ENCODE measurements around the gene AAK1. TPM values are rescaled to one million over a fixed set of nuclear protein-coding genes. Genes with fewer than 3 reads are reported as not detected.
A peak's percentile ranks its signal among the peaks of the same experiment; 100 is the strongest.

AAK1 gene
- polyA plus RNA-seq, 1 of the 3 experiments (the other 2 are of a cell fraction) = 13.4 TPM

DNA sequence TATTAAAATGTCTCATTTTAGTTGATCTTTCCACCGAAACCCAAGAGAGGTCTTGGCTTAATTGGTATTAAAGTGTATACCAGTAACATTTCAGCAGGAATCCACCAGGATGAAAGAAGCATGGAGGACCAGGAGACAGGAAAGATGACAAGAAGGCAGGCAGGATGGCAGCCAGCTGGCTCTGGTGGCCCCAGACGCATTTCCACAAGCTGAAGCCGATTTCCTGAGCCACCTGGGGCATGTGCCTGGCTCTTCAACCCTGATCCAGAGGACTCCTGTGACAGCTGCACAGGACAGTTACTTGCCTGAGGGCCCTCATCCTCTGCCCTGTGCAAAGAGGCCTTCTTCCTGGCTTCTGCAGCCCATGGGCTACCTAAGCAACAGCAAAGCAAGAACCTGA is 149.4 kb downstream of the AAK1 start:
- Histone ChIP-seq H3K4me3 (ENCODE audit: low read depth in 2 of 2, low read length in 1 of 2) (no peak overlapping the region), H3K9me2 (no peaks in the 10 kb centered on the region), H3K27ac (ENCODE audit: low read depth in 2 of 2, low read length in 1 of 2) (peak overlapping the region in 1 of 2 experiments; percentile 70; a peak in 2 of 4 replicates), H3K4me2 (no peak overlapping the region), H3K9me3 (no peaks in the 10 kb centered on the region), H2AFZ (ENCODE audit: low read depth) (no peak overlapping the region), H3K9ac (no peak overlapping the region), H3K27me3 (ENCODE audit: insufficient read depth) (no peaks in the 10 kb centered on the region), H3F3A (replicated peaks; ENCODE audit: insufficient read depth) (no peaks in the 10 kb centered on the region), H3K36me3 (replicated peaks in 1 of 2; ENCODE audit: control insufficient read depth in 1 of 2, insufficient read depth in 2 of 2, low read length in 1 of 2) (peaks cover 24 to 25% of the 10 kb centered on the region in 2 experiments), H3K4me1 (ENCODE audit: control insufficient read depth in 1 of 2, insufficient read depth in 2 of 2, low read depth in 1 of 2, low read length in 1 of 2) (peaks cover 0 to 14% of the 10 kb centered on the region in 2 experiments; a peak in 1 of 4 replicates), H3K79me2 (ENCODE audit: insufficient read depth) (no peaks in the 10 kb centered on the region), H4K20me1 (ENCODE audit: insufficient read depth) (no peaks in the 10 kb centered on the region)
- CTCF ChIA-PET = interaction anchor here (0.7 to 2.0 kb wide), 4 partner anchors 15 to 306 kb away, joined by 3 to 9 read pairs (median 4); partner anchors contain the start of gene NFU1
- no peak for TF ChIP-seq NFIC (IDR thresholded peaks at IDR 0.05; ENCODE audit: borderline replicate concordance)
- TF ChIP-seq, protein P1, sequence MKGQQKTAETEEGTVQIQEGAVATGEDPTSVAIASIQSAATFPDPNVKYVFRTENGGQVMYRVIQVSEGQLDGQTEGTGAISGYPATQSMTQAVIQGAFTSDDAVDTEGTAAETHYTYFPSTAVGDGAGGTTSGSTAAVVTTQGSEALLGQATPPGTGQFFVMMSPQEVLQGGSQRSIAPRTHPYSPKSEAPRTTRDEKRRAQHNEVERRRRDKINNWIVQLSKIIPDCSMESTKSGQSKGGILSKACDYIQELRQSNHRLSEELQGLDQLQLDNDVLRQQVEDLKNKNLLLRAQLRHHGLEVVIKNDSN (IDR thresholded peaks at IDR 0.05; ENCODE audit: borderline replicate concordance, low read depth) = no peak
- TF ChIP-seq EZH2phosphoT487 (IDR thresholded peaks at IDR 0.05; ENCODE audit: borderline replicate concordance, low read depth) = no peak
- no peak for TF ChIP-seq JUND (IDR thresholded peaks at IDR 0.05)
- no peak for TF ChIP-seq RCOR1 (IDR thresholded peaks at IDR 0.05; ENCODE audit: low read length)
- no peak for TF ChIP-seq SIN3A (IDR thresholded peaks at IDR 0.05; ENCODE audit: borderline replicate concordance, low read depth, low read length)
- TF ChIP-seq YY1 (IDR thresholded peaks at IDR 0.05; ENCODE audit: low read depth) = no peak
- TF ChIP-seq, protein P2, sequence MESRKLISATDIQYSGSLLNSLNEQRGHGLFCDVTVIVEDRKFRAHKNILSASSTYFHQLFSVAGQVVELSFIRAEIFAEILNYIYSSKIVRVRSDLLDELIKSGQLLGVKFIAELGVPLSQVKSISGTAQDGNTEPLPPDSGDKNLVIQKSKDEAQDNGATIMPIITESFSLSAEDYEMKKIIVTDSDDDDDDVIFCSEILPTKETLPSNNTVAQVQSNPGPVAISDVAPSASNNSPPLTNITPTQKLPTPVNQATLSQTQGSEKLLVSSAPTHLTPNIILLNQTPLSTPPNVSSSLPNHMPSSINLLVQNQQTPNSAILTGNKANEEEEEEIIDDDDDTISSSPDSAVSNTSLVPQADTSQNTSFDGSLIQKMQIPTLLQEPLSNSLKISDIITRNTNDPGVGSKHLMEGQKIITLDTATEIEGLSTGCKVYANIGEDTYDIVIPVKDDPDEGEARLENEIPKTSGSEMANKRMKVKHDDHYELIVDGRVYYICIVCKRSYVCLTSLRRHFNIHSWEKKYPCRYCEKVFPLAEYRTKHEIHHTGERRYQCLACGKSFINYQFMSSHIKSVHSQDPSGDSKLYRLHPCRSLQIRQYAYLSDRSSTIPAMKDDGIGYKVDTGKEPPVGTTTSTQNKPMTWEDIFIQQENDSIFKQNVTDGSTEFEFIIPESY (IDR thresholded peaks at IDR 0.05; ENCODE audit: borderline replicate concordance, low read depth) = no peak
- no peak for TF ChIP-seq FOXM1 (IDR thresholded peaks at IDR 0.05; ENCODE audit: low read depth)
- no peak for TF ChIP-seq RAD21 (IDR thresholded peaks at IDR 0.05; ENCODE audit: low read length)
- TF ChIP-seq FOXJ3 (CRISPR knock-in tag; IDR thresholded peaks at IDR 0.05) = no peak
- TF ChIP-seq, protein P3, sequence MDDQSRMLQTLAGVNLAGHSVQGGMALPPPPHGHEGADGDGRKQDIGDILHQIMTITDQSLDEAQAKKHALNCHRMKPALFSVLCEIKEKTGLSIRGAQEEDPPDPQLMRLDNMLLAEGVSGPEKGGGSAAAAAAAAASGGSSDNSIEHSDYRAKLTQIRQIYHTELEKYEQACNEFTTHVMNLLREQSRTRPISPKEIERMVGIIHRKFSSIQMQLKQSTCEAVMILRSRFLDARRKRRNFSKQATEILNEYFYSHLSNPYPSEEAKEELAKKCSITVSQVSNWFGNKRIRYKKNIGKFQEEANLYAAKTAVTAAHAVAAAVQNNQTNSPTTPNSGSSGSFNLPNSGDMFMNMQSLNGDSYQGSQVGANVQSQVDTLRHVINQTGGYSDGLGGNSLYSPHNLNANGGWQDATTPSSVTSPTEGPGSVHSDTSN (IDR thresholded peaks at IDR 0.05) = no peak
- TF ChIP-seq, protein P4, sequence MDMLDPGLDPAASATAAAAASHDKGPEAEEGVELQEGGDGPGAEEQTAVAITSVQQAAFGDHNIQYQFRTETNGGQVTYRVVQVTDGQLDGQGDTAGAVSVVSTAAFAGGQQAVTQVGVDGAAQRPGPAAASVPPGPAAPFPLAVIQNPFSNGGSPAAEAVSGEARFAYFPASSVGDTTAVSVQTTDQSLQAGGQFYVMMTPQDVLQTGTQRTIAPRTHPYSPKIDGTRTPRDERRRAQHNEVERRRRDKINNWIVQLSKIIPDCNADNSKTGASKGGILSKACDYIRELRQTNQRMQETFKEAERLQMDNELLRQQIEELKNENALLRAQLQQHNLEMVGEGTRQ (IDR thresholded peaks at IDR 0.05; ENCODE audit: borderline replicate concordance, low read depth, low read length) = no peak
- peak; percentile 24 for DNase-seq
- POLR2A ChIA-PET = no interaction called here
- 66% methylated on average over 3 of the region's 3 CpGs for WGBS (ENCODE audit: low lambda C conversion rate)
